ENCODE measurements around the gene SLC6A19. TPM values are rescaled to one million over a fixed set of nuclear protein-coding genes. Genes with fewer than 3 reads are reported as not detected.
A peak's percentile ranks its signal among the peaks of the same experiment; 100 is the strongest.

The SLC6A19 gene
- total RNA-seq, 1 donor from 2014 or later = not detected

DNA sequence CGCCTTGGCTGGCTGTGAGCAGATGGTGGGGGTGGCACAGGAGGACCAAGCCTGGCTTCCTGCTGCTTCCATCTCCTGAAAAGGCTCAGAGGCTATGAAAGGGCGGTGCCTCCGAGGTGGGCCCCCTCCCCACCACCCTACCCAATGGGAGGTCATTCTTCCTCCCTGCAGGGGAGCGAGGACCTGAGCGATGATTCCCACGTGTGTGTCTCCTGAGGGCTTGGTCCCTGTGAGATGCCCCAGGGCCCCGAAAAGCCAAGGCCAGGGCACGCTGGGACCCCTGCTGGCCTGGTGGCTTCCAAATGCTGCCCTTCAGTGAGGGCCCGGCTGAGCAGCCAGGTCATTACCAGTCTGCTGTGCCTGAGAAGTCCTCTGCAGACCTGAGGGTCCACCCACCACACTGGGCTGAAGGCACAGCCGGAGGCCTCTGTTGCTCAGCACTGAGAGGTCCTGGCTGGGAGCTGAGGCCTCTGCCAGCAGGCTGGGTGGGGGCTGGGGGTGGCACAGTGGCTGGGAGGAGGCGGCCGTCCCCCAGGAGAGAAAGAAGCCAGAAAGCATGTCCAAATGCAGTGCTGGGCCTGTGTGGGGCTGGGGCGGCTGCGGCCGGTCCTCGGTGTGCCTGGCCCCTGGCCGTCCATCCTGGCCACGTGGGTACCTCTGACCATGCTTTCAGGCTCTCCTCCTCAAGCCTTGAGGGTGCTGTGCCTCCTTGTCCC, 14.0 kb upstream of the SLC6A19 start:
- intact Hi-C loops (cut with DNase I) = no loop called here
- DNase-seq (no peak), ATAC-seq (ENCODE audit: poor library complexity) (no peak)

DNA sequence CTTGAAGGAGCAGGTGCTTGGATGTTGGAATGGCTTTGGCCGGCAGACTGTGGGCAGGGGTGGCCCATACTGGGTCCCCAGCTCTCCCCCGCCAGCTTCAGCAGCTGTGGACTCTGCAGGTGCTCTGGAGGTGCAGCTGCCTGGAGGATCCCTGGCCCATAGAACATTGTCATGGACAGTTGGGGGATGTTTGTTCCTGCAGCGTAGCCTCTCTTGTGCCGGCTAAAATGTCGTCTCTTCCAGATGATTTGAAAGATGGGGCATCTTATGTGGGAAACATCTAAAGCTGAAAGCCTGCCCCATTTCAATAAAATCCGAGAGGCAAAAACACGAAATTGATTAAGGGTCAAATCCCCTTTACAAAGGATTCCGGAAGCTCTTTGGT, 13.5 kb upstream of the SLC6A19 start:
- intact Hi-C loops (cut with DNase I) = no loop called here
- DNase-seq (no peak), ATAC-seq (ENCODE audit: poor library complexity) (no peak)

DNA sequence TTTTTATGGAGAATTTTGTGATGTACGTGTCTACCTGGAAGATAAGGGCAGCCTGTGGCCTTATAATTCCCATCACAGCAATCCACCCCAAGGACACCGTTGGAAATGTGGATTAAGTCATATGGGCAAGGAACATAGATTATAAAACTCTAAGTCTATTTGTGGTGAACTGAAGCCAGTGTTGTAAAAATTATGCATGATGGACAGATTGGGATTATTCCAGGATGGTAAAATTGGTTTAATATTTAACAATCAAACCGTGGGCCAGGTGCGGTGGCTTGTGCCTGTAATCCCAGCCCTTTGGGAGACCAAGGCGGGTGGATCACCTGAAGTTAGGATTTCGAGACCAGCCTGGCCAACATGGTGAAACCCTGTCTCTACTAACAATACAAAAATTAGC, 12.9 kb upstream of the SLC6A19 start:
- DNase-seq (no peak), ATAC-seq (ENCODE audit: poor library complexity) (no peak)
- intact Hi-C loops (cut with DNase I) = no loop called here

DNA sequence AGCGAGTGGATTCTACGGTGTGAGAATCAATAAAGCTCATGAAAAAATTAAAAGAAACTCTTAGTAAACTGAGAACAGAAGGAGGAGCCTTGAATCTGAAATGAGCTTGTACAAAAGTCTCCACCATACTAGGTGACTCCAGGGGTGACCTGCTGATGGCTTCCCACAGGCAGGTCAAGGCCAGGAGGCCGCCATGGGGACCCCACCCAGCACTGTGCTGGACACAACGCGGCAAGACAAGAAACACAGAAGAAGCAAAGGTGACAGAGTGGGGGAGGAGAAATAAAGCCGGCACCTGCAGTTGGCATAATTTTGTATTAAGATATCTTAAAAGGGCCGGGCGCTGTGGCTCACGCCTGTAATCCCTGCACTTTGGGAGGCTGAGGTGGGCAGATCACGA, 12.1 kb upstream of the SLC6A19 start:
- intact Hi-C loops (cut with DNase I) = no loop called here
- no peak for ATAC-seq (ENCODE audit: poor library complexity)
- DNase-seq = no peak

DNA sequence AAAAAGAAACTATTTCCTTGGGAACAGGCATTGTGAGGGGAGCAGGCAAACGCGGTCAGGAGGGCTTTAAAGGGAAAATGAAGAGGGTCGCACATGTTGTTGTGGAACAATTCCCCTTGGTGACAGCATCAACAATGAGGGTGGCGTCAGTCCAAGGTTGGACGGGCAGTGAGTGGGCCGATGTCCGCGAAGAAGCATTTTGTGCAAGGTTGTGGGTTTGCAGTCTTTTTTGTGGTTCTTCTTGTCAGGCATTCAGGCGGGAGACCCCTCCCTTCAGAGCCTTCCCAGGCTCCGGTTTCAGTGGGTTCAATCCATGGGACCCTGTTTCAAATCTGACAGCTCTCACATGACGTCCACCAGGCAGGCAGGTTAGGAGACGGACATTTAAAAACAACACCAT, 11.1 kb upstream of the SLC6A19 start:
- ATAC-seq (ENCODE audit: poor library complexity) = no peak
- intact Hi-C loops (cut with DNase I) = no loop called here
- DNase-seq = no peak

DNA sequence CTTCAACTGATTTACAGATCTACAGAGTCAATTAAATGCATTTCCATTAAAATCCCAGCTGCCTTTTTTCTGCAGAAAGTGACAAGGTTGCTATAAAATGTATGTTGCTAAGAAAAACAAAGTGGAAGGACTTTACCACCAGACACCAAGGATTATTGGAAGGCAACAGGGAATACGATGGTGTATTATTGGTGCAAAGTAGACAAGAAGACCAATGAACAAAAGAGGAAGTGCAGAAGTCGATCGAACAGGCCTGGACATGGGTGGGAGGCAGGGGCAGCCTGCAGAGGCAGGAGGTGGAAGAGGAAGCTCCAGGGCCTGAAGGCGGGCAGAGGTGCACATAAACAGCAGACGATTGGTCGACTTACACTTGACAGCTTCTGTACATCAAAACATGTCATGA, 10.6 kb upstream of the SLC6A19 start:
- DNase-seq (peak; percentile 17), ATAC-seq (ENCODE audit: poor library complexity) (no peak)
- intact Hi-C loops (cut with DNase I) = no loop called here

DNA sequence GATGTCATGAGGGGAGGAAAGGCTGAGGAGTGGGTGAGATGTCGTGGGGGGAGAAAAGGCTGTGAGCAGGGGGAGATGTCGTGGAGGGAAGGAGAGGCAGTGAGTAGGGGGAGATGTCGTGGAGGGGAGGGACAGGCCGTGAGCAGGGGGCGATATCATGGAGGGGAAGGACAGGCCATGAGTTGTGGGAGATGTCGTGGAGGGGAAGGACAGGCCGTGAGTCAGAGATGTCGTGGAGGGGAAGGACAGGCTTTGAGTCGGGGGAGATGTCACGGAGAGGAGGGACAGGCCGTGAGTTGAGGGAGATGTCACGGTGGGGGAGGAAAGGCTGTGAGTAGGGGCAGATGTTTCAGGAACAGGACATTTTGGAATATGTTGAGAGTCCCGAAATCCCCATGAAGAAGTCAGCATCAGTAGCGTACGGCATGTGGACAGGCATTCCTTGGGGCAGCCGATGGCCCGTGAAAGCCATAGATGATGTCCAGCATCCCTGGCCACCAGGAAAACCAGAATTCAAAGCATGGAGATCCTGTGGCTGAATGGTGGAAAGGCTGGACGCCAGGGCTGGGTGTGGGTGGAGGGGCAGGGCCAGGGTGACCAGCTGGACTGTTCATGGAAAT, 8.3 kb upstream of the SLC6A19 start:
- intact Hi-C loops (cut with DNase I) = no loop called here
- ATAC-seq (ENCODE audit: poor library complexity) (no peak), DNase-seq (no peak)

DNA sequence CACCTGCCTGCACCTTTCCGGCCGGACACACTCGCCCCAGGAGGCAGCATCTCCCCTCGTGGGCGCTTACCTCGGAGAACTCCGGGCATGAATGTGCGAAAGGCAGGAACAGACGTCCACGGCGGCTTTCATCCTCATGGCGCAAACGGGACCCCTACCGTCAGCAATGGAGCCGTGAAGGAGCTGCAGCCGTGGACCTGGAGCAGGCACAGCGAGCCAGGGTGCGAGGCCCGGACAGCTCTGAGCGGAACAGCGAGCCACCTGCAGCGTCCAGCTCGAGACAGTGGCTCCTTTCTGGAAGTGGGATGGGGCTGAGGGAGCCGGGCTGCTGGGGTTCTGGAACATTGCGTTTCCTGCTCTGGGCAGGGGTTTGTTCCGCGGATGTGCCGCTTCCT, 7.8 kb upstream of the SLC6A19 start:
- DNase-seq = peak; percentile 26

DNA sequence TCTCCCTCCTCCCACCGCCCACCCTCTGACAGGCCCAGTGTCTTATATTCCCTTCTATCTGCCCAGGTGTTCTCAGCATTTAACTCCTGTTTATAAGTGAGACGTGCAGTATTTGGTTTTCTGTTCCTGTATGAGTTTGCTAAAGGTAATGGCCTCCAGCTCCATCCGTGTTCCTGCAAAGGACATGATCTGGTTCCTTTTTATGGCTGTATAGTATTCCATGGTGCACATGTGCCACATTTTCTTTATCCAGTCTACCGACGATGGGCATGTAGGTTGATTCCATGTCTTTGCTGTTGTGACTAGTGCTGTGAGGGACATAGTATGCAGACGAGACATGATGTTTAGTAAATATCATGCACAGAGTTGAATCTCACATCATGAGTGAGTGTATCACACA, 7.0 kb upstream of the SLC6A19 start:
- DNase-seq (no peak), ATAC-seq (ENCODE audit: poor library complexity) (no peak)
- intact Hi-C loops (cut with DNase I) = no loop called here

More for the DNA sequence above, 7.8 kb upstream of the SLC6A19 start:
- ATAC-seq (ENCODE audit: poor library complexity) = no peak
- intact Hi-C loops (cut with DNase I) = no loop called here

DNA sequence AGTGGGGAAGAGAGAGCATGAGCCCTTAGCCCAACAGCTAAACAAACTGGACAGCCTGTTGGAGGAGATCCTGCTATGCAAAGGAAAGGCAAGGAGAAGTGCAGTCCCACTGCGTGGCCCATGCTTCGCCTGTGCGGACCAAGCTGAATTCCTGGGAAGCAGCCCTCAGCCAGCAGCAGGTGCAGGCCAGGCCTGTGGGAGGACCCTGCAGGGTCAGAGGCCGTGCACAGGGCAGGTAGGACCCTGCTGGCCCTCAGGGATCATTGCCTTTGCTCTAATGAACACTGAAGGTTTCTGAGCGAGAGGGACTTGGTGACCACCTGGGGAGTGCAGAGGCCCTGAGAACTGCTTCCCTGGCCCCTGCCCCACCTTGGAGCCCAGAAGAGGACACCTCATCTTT, 6.0 kb upstream of the SLC6A19 start:
- no peak for ATAC-seq (ENCODE audit: poor library complexity)
- intact Hi-C loops (cut with DNase I) = no loop called here

DNA sequence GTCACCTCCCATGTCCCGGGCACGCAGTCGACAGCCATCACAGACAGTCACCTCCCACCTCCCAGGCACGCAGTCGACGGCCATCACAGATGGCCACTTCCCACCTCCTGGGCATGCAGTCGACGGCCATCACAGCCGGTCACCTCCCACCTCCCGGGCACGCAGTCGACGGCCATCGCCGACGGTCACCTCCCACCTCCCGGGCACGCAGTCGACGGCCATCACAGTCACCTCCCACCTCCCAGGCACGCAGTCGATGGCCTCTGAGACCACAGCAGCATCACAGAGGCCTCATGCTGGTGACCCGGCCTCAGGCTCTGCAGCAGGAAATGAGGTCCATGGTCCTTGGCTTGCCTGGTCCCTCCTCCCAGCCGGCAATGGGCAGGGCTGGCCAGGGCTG, 5.5 kb upstream of the SLC6A19 start:
- DNase-seq (peak; percentile 20), ATAC-seq (ENCODE audit: poor library complexity) (no peak)
- intact Hi-C loops (cut with DNase I) = no loop called here

More for the DNA sequence above, 6.0 kb upstream of the SLC6A19 start:
- peak; percentile 13 for DNase-seq

DNA sequence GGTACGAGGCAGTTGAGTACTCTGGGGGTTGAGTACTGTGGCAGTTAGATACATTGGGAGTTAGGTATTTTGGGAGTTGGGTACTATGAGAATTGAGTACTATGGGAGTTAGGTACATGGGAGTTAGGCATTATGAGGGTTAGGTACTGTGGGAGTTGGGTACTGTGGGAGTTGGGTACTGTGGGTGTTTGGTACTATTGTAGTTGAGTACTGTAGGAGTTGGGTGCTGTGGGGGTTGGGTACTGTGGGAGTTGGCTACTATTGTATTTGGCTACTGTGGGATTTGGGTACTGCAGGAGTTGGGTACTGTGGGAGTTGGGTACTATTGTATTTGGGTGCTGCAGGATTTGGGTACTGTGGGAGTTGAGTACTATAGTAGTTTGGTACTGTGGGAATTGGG, 4.8 kb upstream of the SLC6A19 start:
- intact Hi-C loops (cut with DNase I) = no loop called here
- no peak for DNase-seq
- no peak for ATAC-seq (ENCODE audit: poor library complexity)

DNA sequence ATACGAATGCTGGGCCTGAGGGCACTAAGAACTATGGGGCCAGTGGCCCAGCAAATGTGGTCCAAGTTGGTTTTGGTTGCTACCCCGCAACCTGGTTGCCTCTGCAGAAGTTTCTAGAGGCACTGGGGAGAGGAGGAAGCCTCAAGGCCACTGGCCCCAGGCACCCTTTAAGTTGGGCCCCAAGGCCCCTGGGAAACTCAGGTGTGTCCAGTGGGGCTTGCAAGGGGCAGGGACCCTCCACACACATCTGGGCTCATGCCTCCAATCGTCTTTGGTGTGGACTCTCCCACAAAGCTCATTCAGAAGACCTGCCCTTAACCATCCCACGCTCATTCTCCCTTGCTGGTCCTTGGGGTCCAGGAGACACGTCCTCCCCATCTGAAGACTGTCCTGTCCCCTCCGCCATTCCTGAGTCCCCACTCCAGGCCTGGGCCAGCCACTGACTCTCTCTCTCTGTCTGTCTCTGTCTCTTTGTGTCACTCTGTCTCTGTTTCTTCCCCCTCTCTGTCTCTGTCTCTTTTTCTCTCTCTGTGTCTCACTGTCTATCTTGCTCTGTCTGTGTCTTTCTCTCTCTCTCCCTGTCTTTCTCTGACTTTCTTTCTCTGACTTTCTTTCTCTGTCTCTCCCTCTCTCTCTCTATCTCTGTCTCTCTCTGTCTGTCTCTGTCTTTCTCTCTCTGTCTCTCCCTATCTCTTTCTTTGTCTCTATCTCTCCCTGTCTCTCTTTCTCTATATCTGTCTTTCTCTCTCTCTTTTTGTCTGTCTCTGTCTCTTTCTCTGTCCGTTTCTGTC, 3.3 kb upstream of the SLC6A19 start:
- peak; percentile 15 for DNase-seq

DNA sequence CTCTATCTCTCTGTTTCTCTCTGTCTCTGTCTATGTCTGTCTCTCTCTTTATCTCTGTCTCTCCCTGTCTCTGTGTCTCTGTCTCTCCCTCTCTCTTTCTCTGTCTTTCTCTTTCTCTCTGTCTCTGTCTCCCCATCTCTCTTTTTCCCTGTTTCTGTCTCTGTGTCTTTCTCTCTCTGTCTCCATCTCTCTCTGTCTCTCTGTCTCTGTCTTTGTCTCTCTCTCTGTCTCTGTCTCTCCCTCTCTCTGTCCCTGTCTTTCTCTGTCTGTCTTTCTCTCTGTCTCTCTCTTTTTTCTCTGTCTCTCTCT, 2.1 kb upstream of the SLC6A19 start:
- ATAC-seq (ENCODE audit: poor library complexity) = no peak

More for the DNA sequence above, 3.3 kb upstream of the SLC6A19 start:
- intact Hi-C loops (cut with DNase I) = no loop called here
- no peak for ATAC-seq (ENCODE audit: poor library complexity)

DNA sequence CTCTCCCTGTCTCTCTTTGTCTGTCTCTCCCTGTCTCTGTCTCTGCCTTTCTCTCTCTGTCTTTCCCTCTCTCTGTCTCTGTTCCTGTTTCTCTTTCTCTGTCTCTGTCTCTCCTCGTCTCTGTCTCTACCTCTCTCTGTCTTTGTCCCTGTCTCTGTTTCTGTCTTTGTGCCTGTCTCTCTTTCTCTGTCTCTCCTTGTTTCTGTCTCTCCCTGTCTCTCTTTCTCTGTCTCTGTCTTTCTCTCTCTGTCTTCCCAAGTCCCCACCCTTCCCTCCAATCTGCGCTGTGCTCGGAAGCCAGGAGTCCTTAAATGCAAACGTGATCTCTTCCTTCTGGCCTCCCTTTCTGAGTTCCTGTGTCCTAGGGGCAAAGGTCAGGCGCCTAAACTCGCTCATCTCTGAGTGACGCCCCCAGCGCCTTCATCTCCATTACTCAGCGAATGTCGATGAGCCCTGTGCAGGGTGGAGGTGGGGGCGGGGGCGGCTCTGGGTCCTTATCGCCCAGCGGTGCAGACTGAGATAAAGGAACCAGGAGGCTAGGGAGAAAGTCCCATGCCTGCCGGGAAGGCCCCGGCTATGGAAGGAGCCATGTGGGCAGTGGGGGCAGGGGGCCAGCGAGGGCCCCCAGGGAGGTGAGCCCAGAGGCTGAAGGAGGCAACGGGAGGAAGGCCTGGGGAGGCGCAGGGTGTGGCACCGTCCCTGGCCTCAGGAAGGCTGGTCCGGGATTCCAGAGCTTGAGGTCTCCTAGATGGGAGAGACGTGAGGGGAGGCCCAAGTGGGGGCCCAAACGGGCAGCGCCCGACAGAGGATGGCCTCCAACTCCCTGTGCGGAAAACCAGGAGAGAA, 1.5 kb upstream of the SLC6A19 start:
- peak; percentile 30 for DNase-seq
- ATAC-seq (ENCODE audit: poor library complexity) = no peak
- intact Hi-C loops (cut with DNase I) = no loop called here

More for the DNA sequence above, 2.1 kb upstream of the SLC6A19 start:
- DNase-seq = no peak
- intact Hi-C loops (cut with DNase I) = no loop called here

DNA sequence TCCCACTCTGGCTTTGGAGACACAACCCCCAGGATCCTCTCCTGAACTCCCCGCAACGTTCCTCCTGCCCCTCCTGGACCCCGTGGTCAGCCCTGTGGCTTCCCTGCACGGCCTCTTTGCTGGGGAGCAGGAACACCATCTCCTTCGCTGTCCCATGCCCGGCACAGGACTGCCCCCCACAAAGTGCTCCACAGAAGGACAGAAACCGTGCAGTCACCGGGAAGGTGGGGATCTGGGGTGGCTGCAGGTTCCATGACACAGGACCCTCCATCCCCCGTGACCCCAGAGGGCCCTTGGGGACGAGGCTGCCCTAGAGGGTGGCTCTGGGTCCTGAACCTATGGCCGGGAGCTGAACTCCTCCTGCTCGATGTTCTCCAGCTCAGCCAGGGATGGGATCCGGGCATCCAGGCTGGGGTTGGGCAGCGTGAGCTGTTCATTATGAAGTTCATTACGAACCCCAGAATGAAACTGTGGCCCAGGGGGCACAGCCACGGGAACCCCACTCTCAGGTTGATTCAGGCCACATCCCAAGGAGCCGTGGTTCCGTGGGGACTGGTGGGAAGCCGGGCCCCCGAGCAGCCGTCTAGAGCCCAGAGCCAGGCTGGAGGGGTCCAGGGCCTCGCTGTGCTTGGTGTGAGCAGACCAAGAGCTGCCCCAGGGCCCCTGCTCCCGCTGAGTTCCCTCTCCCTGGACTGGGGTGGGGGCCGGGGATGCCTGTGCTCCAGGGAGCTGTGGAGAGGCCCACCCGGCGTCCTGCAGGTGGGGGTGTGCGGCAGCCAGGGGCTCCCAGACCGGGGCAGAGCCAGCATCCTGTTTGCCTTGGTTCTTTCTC, 684 bp upstream of the SLC6A19 start:
- intact Hi-C loops (cut with DNase I) = no loop called here

DNA sequence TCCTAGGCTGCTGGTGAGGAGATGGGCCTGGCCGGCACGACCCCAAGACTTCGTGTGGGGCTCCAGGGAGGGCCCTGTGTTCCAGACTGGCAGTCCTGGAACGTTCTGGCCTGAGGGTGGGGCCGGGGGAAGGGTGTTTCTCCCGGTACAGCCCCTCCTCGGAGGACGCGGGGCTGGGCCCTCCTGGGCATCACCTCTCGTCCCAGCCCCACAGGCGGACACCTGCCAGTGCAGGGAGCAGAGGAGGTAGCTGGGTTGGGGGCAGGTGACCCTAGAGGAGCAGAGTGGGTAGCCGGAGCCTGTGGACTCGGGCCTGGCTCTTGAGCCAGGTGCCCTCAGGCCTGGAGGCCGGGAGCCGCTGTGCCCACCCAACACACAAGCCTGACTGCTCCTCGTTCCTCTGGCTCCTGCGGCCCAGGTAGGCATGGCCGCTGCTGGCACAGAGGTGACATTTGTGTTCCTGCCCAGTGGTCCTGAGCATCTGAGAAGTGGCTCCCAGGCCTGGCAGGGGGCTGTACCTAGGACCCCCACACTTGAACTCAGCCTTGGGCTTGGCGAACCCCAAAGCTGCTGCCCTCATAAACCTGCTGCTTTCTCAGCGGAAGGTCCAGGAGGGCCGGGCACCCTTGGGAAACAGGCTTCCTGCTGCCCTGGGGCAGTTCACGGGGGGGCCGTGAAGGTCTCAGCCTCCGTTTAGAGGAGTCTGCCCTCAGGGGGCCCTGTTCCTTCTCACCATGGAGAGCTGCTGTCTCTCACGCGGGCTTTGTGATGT, 817 bp downstream of the SLC6A19 start:
- ATAC-seq (ENCODE audit: poor library complexity) = no peak
- DNase-seq = peak; percentile 34

More for the DNA sequence above, 684 bp upstream of the SLC6A19 start:
- DNase-seq (peak; percentile 34), ATAC-seq (ENCODE audit: poor library complexity) (no peak)

DNA sequence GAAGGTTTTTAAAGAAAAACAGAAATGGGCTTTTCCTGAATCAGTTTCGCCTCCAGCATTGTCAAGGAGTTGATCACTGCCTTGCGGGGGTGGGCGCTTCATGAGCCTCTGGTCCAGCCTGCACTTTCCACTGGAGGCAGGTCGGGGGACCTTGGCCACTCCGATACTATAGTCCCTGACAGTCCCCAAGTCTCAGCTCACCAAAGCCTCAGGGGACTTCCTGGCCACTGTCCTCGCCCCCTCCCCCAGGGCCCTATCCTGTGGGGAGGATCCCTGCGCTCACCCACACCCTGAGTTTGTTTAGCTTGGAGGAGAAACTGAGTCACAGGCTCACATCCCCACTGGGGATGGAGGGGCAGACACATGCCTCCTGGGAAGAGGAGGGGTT, 1.4 kb downstream of the SLC6A19 start:
- peak; percentile 16 for DNase-seq
- intact Hi-C loops (cut with DNase I) = no loop called here
- no peak for ATAC-seq (ENCODE audit: poor library complexity)

More for the DNA sequence above, 817 bp downstream of the SLC6A19 start:
- intact Hi-C loops (cut with DNase I) = no loop called here

Data from Right ventricle myocardium superior (tissue), 1 donor.